HEK293T (cell line): Measurements from ENCODE around the gene ATRIP.

Experiments
- CTCF ChIA-PET: fragments of 350-600 bp; formaldehyde crosslinking; extraction: SDS; loops from one replicate; lab custom pipeline; 2021; ENCODE audit warnings: antibody characterized with exemption, inconsistent platforms; lab: Yijun Ruan, JAX
- POLR2A ChIA-PET: fragments of 350-600 bp; formaldehyde crosslinking; extraction: SDS; loops from one replicate; lab custom pipeline; 2020; ENCODE audit warnings: antibody characterized with exemption, inconsistent platforms; lab: Yijun Ruan, JAX
- DNase-seq: peaks from one replicate; pipeline ENCODE4 v3.0.0; 2012; ENCODE audit warnings: mixed read lengths; ENCODE audit errors: extremely low spot score
- ARNT ChIP-seq: fragments of 450-650 bp; IDR thresholded peaks from 2 replicates; pipeline ENCODE4 v1.6.1; 2017; ENCODE audit warnings: mild to moderate bottlenecking
- BHLHE40 ChIP-seq: fragments of 450-650 bp; IDR thresholded peaks from 2 replicates; pipeline ENCODE4 v1.6.1; 2016; ENCODE audit warnings: mild to moderate bottlenecking, moderate library complexity, borderline replicate concordance
- CTBP1 ChIP-seq: fragments of 450-650 bp; IDR thresholded peaks from 2 replicates; pipeline ENCODE4 v1.6.1; 2016; ENCODE audit warnings: borderline replicate concordance
- ELF4 ChIP-seq: fragments of 450-650 bp; IDR thresholded peaks from 2 replicates; pipeline ENCODE4 v1.6.1; 2017; ENCODE audit warnings: antibody characterized with exemption
- FOXA1 ChIP-seq: fragments of 450-650 bp; IDR thresholded peaks from 2 replicates; pipeline ENCODE4 v1.6.1; 2016; ENCODE audit warnings: mild to moderate bottlenecking
- FOXK2 ChIP-seq: fragments of 450-650 bp; IDR thresholded peaks from 2 replicates; pipeline ENCODE4 v1.6.1; 2016; ENCODE audit warnings: mild to moderate bottlenecking
- FOXM1 ChIP-seq: fragments of 450-650 bp; IDR thresholded peaks from 2 replicates; pipeline ENCODE4 v1.6.1; 2017; ENCODE audit warnings: mild to moderate bottlenecking, borderline replicate concordance
- HDGF ChIP-seq: fragments of 450-650 bp; IDR thresholded peaks from 2 replicates; pipeline ENCODE4 v1.6.1; 2017; ENCODE audit warnings: antibody characterized with exemption, borderline replicate concordance
- L3MBTL2 ChIP-seq: fragments of 450-650 bp; conservative IDR thresholded peaks from 2 replicates; pipeline ENCODE4 v1.6.1; 2016; ENCODE audit warnings: mild to moderate bottlenecking
- LEF1 ChIP-seq: fragments of 450-650 bp; IDR thresholded peaks from 2 replicates; pipeline ENCODE4 v1.6.1; 2017; ENCODE audit warnings: mild to moderate bottlenecking, borderline replicate concordance
- NFRKB ChIP-seq: fragments of 450-650 bp; IDR thresholded peaks from 2 replicates; pipeline ENCODE4 v1.6.1; 2016; ENCODE audit warnings: mild to moderate bottlenecking, moderate library complexity
- PKNOX1 ChIP-seq: fragments of 450-650 bp; IDR thresholded peaks from 2 replicates; pipeline ENCODE4 v1.6.1; 2016
- SP1 ChIP-seq: fragments of 450-650 bp; IDR thresholded peaks from 2 replicates; pipeline ENCODE4 v1.6.1; 2017
- SUZ12 ChIP-seq: fragments of 450-650 bp; IDR thresholded peaks from 2 replicates; pipeline ENCODE4 v1.6.1; 2016; ENCODE audit warnings: mild to moderate bottlenecking
- TARDBP ChIP-seq: fragments of 450-650 bp; IDR thresholded peaks from 2 replicates; pipeline ENCODE4 v1.6.1; 2016
- ZNF384 ChIP-seq: fragments of 450-650 bp; IDR thresholded peaks from 2 replicates; pipeline ENCODE4 v1.6.1; 2016

Gene ATRIP

GRCh38 chr3:48429960-48430707 lies 16.4 kb upstream of the ATRIP start, which contains the start of gene PLXNB1:
Gene PLXNB1 (minus strand): TSS chr3:48430086. CDS start chr3:48424611, 5,475 bp downstream.
- ChIA-PET CTCF (interaction anchor here (0.5 kb wide), 1 partner anchor 105 kb away, joined by 3 read pairs; no protein-coding TSS in a partner anchor), POLR2A (interaction anchor here (0.6 to 2.6 kb wide), 4 partner anchors 9 to 29 kb away, joined by 3 to 14 read pairs (median 3); partner anchors contain the start of genes CCDC51 and TMA7)
- TF ChIP-seq FOXM1 (no peak), HDGF (no peak), ARNT (no peak), LEF1 (no peak), FOXA1 (no peak), CTBP1 (no peak), NFRKB (no peak), ZNF384 (no peak), L3MBTL2 (no peak), ELF4 (no peak), BHLHE40 (no peak)
- DNase-seq, result no peak

GRCh38 chr3:48430708-48431101 lies 15.8 kb upstream of the ATRIP start:
- DNase-seq, result no peak
- no peak for TF ChIP-seq FOXK2
- ChIA-PET POLR2A (interaction anchor here (1.0 to 2.6 kb wide), 3 partner anchors 9 to 30 kb away, joined by 3 to 14 read pairs (median 3); partner anchors contain the start of genes CCDC51 and TMA7), CTCF (interaction anchor here (0.5 kb wide), 1 partner anchor 106 kb away, joined by 3 read pairs; no protein-coding TSS in a partner anchor)

GRCh38 chr3:48431224-48432029 lies 15.1 kb upstream of the ATRIP start:
- ChIA-PET CTCF (interaction anchor here (1.8 to 6.3 kb wide), 2 partner anchors 23 to 30 kb away, joined by 9 to 213 read pairs; no protein-coding TSS in a partner anchor), POLR2A (interaction anchor here (1.0 to 2.6 kb wide), 4 partner anchors 8 to 42 kb away, joined by 3 to 14 read pairs (median 3); partner anchors contain the start of genes CCDC51 and TMA7)
- TF ChIP-seq NFRKB (no peak), TARDBP (no peak), CTBP1 (no peak), FOXM1 (no peak), PKNOX1 (no peak), BHLHE40 (no peak), ELF4 (no peak)
- no peak for DNase-seq

- no peak for DNase-seq
- POLR2A ChIA-PET, result interaction anchor here (0.8 to 1.5 kb wide), 5 partner anchors 8 to 192 kb away, joined by 3 to 5 read pairs (median 3); partner anchors contain the start of genes ATRIP and ZNF589
- CTCF ChIA-PET, result interaction anchor here (0.6 to 6.3 kb wide), 4 partner anchors 14 to 269 kb away, joined by 3 to 213 read pairs (median 6); partner anchors contain the start of gene ATRIP
- TF ChIP-seq LEF1, result no peak
- no peak for TF ChIP-seq SUZ12
- TF ChIP-seq NFRKB, result no peak
- TF ChIP-seq FOXA1, result no peak
- no peak for TF ChIP-seq FOXM1
- TF ChIP-seq TARDBP, result no peak
- no peak for TF ChIP-seq PKNOX1
- no peak for TF ChIP-seq FOXK2
- TF ChIP-seq ELF4, result no peak
- TF ChIP-seq L3MBTL2, result no peak
These were observed 13.8 kb upstream of the ATRIP start for GRCh38 chr3:48432411-48433371.

GRCh38 chr3:48433472-48434118 lies 12.9 kb upstream of the ATRIP start:
- no peak for TF ChIP-seq SP1
- no peak for TF ChIP-seq FOXA1
- no peak for TF ChIP-seq LEF1
- no peak for TF ChIP-seq PKNOX1
- no peak for TF ChIP-seq TARDBP
- no peak for TF ChIP-seq FOXK2
- no peak for TF ChIP-seq ELF4
- no peak for TF ChIP-seq L3MBTL2
- no peak for TF ChIP-seq FOXM1
- TF ChIP-seq SUZ12, result no peak
- no peak for DNase-seq
- ChIA-PET POLR2A (interaction anchor here (0.8 to 1.5 kb wide), 2 partner anchors 13 to 33 kb away, joined by 5 read pairs; partner anchors contain the start of gene ATRIP), CTCF (interaction anchor here (6.3 kb wide), 1 partner anchor 32 kb away, joined by 213 read pairs; no protein-coding TSS in a partner anchor)
